ENCODE results near the gene TMEM107.
"Not testable (repeated sequence)": the region's sequence is repeated elsewhere in the genome, so short reads cannot be mapped to it uniquely, and the experiment has no call there.

Gene TMEM107

GRCh38 chr17:8220783-8221662, 44.8 kb upstream of the TMEM107 start:
- TF ChIP-seq, protein P1, sequence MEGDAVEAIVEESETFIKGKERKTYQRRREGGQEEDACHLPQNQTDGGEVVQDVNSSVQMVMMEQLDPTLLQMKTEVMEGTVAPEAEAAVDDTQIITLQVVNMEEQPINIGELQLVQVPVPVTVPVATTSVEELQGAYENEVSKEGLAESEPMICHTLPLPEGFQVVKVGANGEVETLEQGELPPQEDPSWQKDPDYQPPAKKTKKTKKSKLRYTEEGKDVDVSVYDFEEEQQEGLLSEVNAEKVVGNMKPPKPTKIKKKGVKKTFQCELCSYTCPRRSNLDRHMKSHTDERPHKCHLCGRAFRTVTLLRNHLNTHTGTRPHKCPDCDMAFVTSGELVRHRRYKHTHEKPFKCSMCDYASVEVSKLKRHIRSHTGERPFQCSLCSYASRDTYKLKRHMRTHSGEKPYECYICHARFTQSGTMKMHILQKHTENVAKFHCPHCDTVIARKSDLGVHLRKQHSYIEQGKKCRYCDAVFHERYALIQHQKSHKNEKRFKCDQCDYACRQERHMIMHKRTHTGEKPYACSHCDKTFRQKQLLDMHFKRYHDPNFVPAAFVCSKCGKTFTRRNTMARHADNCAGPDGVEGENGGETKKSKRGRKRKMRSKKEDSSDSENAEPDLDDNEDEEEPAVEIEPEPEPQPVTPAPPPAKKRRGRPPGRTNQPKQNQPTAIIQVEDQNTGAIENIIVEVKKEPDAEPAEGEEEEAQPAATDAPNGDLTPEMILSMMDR (IDR thresholded peaks at IDR 0.05; ENCODE audit: insufficient read depth, low read length), result no peak
- TF ChIP-seq SPI1 (IDR thresholded peaks at IDR 0.05; ENCODE audit: borderline replicate concordance, low read depth) (no peak), POLR2AphosphoS5 (IDR thresholded peaks at IDR 0.05; ENCODE audit: low read depth) (no peak), GABPA (IDR thresholded peaks at IDR 0.05; ENCODE audit: low read depth) (no peak), REST (IDR thresholded peaks at IDR 0.05; ENCODE audit: insufficient replicate concordance, low read depth) (no peak)
- H3K4me3 ChIP-seq (replicated peaks; ENCODE audit: insufficient read depth, low read length), result peak overlapping the region; percentile 60
- H3K27me3 ChIP-seq (ENCODE audit: insufficient read depth, poor library complexity, severe bottlenecking), result no peaks in the 10 kb centered on the region
- peak; percentile 70 to 77 for DNase-seq (ENCODE audit: low read depth in 1 of 2, low spot score in 1 of 2)
- H3K27ac ChIP-seq (replicated peaks), result peak overlapping the region; percentile 96

DNA sequence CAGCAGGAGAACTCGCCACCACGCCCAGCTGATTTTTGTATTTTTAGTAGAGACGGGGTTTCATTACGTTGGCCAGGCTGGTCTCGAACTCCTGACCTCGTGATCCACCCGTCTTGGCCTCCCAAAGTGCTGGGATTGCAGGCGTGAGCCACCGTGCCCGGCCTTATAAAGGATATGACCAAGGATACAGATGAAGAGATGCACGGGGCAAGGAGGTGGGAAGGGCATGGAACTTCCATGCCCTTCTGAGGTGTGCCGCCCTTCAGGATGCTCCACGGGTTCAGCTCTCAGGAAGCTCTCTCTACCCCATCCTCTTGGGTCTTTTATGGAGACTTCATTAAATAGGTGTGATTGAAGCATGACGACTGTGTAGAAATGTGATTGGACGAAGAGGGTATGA, 37.8 kb upstream of the TMEM107 start:
- not testable (repeated sequence) for H3K27me3 ChIP-seq (ENCODE audit: insufficient read depth, poor library complexity, severe bottlenecking); H3K27ac ChIP-seq (replicated peaks); H3K4me3 ChIP-seq (replicated peaks; ENCODE audit: insufficient read depth, low read length); DNase-seq (ENCODE audit: low read depth in 1 of 2, low spot score in 1 of 2)

DNA sequence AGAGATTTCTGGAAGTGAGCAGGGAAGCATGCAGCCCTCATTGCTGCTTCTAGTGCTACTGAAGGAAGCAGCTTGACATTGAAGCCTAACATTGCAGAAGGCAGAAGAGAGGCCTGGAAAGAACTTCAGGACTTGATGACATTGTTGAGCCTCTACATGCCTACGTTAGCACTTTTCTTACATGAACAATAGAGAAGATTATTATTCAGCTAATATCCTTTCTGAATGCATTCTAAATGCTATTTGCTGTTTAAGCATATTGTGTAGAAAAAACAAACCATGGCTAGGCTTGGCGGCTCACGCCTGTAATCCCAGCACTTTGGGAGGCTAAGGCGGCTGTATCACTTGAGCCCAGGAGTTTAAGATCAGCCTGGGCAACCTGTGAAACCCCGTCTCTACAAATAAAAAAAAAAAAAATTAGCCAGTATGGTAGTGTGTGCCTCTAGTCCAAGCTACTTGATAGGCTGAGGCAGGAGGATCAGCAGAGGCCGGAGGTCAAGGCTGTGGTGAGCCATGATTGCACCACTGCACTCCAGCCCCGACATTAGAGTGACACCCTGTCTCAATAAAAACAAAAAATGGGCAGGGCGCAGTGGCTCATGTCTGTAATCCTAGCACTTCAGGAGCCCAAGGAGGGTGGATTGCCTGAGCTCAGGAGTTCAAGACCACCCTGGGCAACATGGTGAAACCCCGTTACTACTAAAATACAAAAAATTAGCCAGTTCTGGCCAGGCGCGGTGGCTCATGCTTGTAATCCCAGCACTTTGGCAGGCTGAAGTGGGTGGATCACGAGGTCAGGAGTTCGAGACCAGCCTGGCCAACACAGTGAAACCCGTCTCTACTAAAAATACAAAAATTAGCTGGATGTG, 36.4 kb upstream of the TMEM107 start:
- TF ChIP-seq GABPA (IDR thresholded peaks at IDR 0.05; ENCODE audit: low read depth), result no peak
- TF ChIP-seq SPI1 (IDR thresholded peaks at IDR 0.05; ENCODE audit: borderline replicate concordance, low read depth), result no peak
- TF ChIP-seq, protein P1 (IDR thresholded peaks at IDR 0.05; ENCODE audit: insufficient read depth, low read length), result no peak
- no peak for TF ChIP-seq REST (IDR thresholded peaks at IDR 0.05; ENCODE audit: insufficient replicate concordance, low read depth)
- TF ChIP-seq POLR2AphosphoS5 (IDR thresholded peaks at IDR 0.05; ENCODE audit: low read depth), result no peak
- Histone ChIP-seq H3K27me3 (ENCODE audit: insufficient read depth, poor library complexity, severe bottlenecking) (no peaks in the 10 kb centered on the region), H3K4me3 (replicated peaks; ENCODE audit: insufficient read depth, low read length) (no peak overlapping the region), H3K27ac (replicated peaks) (no peak overlapping the region)
- no peak for DNase-seq (ENCODE audit: low read depth in 1 of 2, low spot score in 1 of 2)

Data from HL-60 (cell line).